DOHH2 (cell line): Measurements from ENCODE around the gene RPL19.

Experiments used
- CTCF ChIP-seq: fragments of 200-600 bp; sonication (generic); IDR thresholded peaks from one replicate; pipeline ENCODE4 v1.5.1; 2014; ENCODE audit warnings: antibody characterized with exemption, mild to moderate bottlenecking, low read depth, low read length; ENCODE audit not compliant: poor library complexity, severe bottlenecking
- EZH2phosphoT487 ChIP-seq: fragments of 200-600 bp; sonication (generic); IDR thresholded peaks from 2 replicates; pipeline ENCODE4 v1.6.1; 2017; ENCODE audit warnings: borderline replicate concordance, mild to moderate bottlenecking, antibody characterized with exemption, low read length, moderate library complexity, mixed read lengths

- no peak for TF ChIP-seq CTCF
- TF ChIP-seq EZH2phosphoT487 = no peak
Measured at GRCh38 chr17:39200957-39201510, 951 bp downstream of the RPL19 start.
